ENCODE data around the gene OCRL. TPM values are rescaled to one million over a fixed set of nuclear protein-coding genes. Genes with fewer than 3 reads are reported as not detected.

OCRL gene
- total and polyA plus RNA-seq, 2 of the 4 experiments (the other 2 are of a cell fraction), result 19.4 to 20.6 TPM

DNA sequence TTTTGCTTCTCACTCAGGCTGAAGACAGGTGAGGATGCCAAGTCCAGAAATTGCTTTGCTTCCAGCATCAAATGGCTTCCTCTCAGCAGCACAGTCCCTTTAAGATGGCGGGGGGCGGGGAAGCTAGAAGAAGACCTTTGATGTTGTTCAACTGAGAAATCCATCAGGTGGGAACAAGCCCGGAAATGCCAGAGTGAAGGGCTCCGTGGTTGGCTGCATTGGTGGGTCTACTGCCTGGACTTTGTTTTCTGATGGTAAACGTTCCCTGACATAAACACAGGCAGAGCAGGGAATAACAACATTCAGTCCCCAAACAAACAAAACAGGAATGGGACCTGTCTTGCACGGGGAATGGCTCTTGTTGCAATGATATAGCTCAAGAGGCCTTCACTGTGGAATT lies 77.4 kb downstream of the OCRL start:
- Histone ChIP-seq H2AK5ac (ENCODE audit: low read depth, low read length) (no peak overlapping the region), H3K56ac (ENCODE audit: extremely low read depth, insufficient read depth, low read length) (no peak overlapping the region), H2BK15ac (ENCODE audit: low read depth, low read length) (no peak overlapping the region), H3K14ac (replicated peaks; ENCODE audit: low read depth, low read length) (no peak overlapping the region), H4K5ac (ENCODE audit: low read depth, low read length) (no peak overlapping the region), H2AFZ (replicated peaks; ENCODE audit: low read length, poor library complexity) (no peak overlapping the region), H3K23ac (ENCODE audit: low read depth, low read length) (no peak overlapping the region), H4K91ac (ENCODE audit: insufficient read depth, low read depth, low read length) (no peak overlapping the region), H2BK5ac (ENCODE audit: low read depth, low read length, poor library complexity, severe bottlenecking) (no peak overlapping the region), H3K4me3 (ENCODE audit: insufficient read depth, low read depth, low read length) (no peak overlapping the region), H3K4me1 (ENCODE audit: control insufficient read depth, insufficient read depth, low read length) (no peaks in the 10 kb centered on the region), H3K18ac (ENCODE audit: low read depth, low read length) (no peak overlapping the region), H3K9me1 (ENCODE audit: insufficient read depth, low read length) (no peaks in the 10 kb centered on the region), H3K27me3 (ENCODE audit: control insufficient read depth, insufficient read depth, low read length) (peaks cover 12% of the 10 kb centered on the region), H3K4me2 (ENCODE audit: low read depth, low read length) (no peak overlapping the region), H3K4ac (ENCODE audit: low read depth, low read length) (no peak overlapping the region), H2BK120ac (ENCODE audit: low read depth, low read length) (no peak overlapping the region), H2AK9ac (replicated peaks; ENCODE audit: low read depth, low read length, poor library complexity) (no peak overlapping the region), H3K36me3 (ENCODE audit: control insufficient read depth, insufficient read depth, low read length) (no peaks in the 10 kb centered on the region), H3K9me3 (ENCODE audit: control insufficient read depth, insufficient read depth, low read length) (no peaks in the 10 kb centered on the region), H2BK20ac (ENCODE audit: low read depth, low read length) (no peak overlapping the region), H3K79me1 (ENCODE audit: low read depth in 1 of 2, low read length in 2 of 2) (no peaks in the 10 kb centered on the region), H3K9ac (ENCODE audit: low read depth, low read length) (no peak overlapping the region), H3K27ac (ENCODE audit: insufficient read depth, low read length) (no peak overlapping the region), H4K20me1 (ENCODE audit: insufficient read depth, low read length) (no peaks in the 10 kb centered on the region), H4K8ac (ENCODE audit: low read depth in 2 of 2, low read length in 2 of 2) (no peak overlapping the region)
- ChIA-PET POLR2A (ENCODE audit: unreplicated experiment) (no interaction called here), CTCF (no interaction called here)
- in situ Hi-C loops (cut with MboI; ENCODE audit: low sequenced_read_pairs) (loop anchor here (25.0 kb wide), 2 partner anchors 570 to 1295 kb away; partner anchors contain the start of gene ENOX2), dilution Hi-C loops (cut with HindIII; ENCODE audit: low sequenced_read_pairs, unreplicated experiment) (no loop called here), intact Hi-C loops (cut with micrococcal nuclease) (no loop called here)
- 40% methylated on average over 2 of the region's 6 CpGs; no CpG with 5 or more reads in 1 of the 2 experiments for WGBS, 2 experiments (ENCODE audit: extremely low coverage in 2 of 2, insufficient read length in 1 of 2)
- BruUV-seq (replicated peaks), result no TSS peak
- TF ChIP-seq, protein P1, sequence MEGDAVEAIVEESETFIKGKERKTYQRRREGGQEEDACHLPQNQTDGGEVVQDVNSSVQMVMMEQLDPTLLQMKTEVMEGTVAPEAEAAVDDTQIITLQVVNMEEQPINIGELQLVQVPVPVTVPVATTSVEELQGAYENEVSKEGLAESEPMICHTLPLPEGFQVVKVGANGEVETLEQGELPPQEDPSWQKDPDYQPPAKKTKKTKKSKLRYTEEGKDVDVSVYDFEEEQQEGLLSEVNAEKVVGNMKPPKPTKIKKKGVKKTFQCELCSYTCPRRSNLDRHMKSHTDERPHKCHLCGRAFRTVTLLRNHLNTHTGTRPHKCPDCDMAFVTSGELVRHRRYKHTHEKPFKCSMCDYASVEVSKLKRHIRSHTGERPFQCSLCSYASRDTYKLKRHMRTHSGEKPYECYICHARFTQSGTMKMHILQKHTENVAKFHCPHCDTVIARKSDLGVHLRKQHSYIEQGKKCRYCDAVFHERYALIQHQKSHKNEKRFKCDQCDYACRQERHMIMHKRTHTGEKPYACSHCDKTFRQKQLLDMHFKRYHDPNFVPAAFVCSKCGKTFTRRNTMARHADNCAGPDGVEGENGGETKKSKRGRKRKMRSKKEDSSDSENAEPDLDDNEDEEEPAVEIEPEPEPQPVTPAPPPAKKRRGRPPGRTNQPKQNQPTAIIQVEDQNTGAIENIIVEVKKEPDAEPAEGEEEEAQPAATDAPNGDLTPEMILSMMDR (conservative IDR thresholded peaks at IDR 0.05; ENCODE audit: low read depth, low read length), result no peak
- TF ChIP-seq SMC3 (IDR thresholded peaks at IDR 0.05; ENCODE audit: low read depth, low read length) (no peak), RAD21 (IDR thresholded peaks at IDR 0.05; ENCODE audit: low read length) (no peak), POLR2A (IDR thresholded peaks at IDR 0.05; ENCODE audit: low read depth, low read length) (no peak), CHD1 (IDR thresholded peaks at IDR 0.05; ENCODE audit: low read depth, low read length) (no peak), RCOR1 (IDR thresholded peaks at IDR 0.05; ENCODE audit: insufficient replicate concordance, low read length) (no peak), MAZ (IDR thresholded peaks at IDR 0.05; ENCODE audit: borderline replicate concordance, low read depth, low read length) (no peak), BHLHE40 (IDR thresholded peaks at IDR 0.05; ENCODE audit: low read depth, low read length) (no peak), MXI1 (IDR thresholded peaks at IDR 0.05; ENCODE audit: borderline replicate concordance, low read depth, low read length) (no peak)
- TF ChIP-seq, protein P2, sequence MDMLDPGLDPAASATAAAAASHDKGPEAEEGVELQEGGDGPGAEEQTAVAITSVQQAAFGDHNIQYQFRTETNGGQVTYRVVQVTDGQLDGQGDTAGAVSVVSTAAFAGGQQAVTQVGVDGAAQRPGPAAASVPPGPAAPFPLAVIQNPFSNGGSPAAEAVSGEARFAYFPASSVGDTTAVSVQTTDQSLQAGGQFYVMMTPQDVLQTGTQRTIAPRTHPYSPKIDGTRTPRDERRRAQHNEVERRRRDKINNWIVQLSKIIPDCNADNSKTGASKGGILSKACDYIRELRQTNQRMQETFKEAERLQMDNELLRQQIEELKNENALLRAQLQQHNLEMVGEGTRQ (IDR thresholded peaks at IDR 0.05; ENCODE audit: low read depth, low read length), result no peak
- TF ChIP-seq, protein P3, sequence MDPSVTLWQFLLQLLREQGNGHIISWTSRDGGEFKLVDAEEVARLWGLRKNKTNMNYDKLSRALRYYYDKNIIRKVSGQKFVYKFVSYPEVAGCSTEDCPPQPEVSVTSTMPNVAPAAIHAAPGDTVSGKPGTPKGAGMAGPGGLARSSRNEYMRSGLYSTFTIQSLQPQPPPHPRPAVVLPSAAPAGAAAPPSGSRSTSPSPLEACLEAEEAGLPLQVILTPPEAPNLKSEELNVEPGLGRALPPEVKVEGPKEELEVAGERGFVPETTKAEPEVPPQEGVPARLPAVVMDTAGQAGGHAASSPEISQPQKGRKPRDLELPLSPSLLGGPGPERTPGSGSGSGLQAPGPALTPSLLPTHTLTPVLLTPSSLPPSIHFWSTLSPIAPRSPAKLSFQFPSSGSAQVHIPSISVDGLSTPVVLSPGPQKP (IDR thresholded peaks at IDR 0.05; ENCODE audit: borderline replicate concordance, low read depth, low read length), result no peak
- ATAC-seq (ENCODE audit: low read depth) (no peak), DNase-seq (no peak)

All from IMR-90 (cell line).